Measurements from ENCODE around the gene ZSCAN29.

Gene ZSCAN29

GRCh38 chr15:43317566-43318184, 53.2 kb downstream of the ZSCAN29 start:
- no peak overlapping the region for H3K4me3 ChIP-seq (IDR thresholded peaks at IDR 0.05; ENCODE audit: insufficient read depth, low read depth, low read length)
- no peak overlapping the region for H3K27ac ChIP-seq
- H3K79me2 ChIP-seq (ENCODE audit: insufficient read depth, low read depth) = no peaks in the 10 kb centered on the region
- no peaks in the 10 kb centered on the region for H4K20me1 ChIP-seq (ENCODE audit: insufficient read depth)
- no peaks in the 10 kb centered on the region for H3K4me1 ChIP-seq (ENCODE audit: low read depth, poor library complexity, severe bottlenecking)
- H3K36me3 ChIP-seq (ENCODE audit: insufficient read depth) = no peaks in the 10 kb centered on the region
- H3K4me2 ChIP-seq = no peak overlapping the region
- no peak overlapping the region for H3K9ac ChIP-seq
- TF ChIP-seq CTCF (conservative IDR thresholded peaks at IDR 0.05; ENCODE audit: low read depth, low read length) = no peak
- H3K27me3 ChIP-seq (ENCODE audit: insufficient read depth, low read depth) = no peaks in the 10 kb centered on the region
- H2AFZ ChIP-seq (ENCODE audit: low read depth) = no peak overlapping the region

- Histone ChIP-seq H3K4me2 (no peak overlapping the region), H4K20me1 (ENCODE audit: insufficient read depth) (no peaks in the 10 kb centered on the region), H3K79me2 (ENCODE audit: insufficient read depth, low read depth) (no peaks in the 10 kb centered on the region), H3K27me3 (ENCODE audit: insufficient read depth, low read depth) (no peaks in the 10 kb centered on the region), H3K4me3 (IDR thresholded peaks at IDR 0.05; ENCODE audit: insufficient read depth, low read depth, low read length) (no peak overlapping the region), H3K9ac (no peak overlapping the region), H3K4me1 (ENCODE audit: low read depth, poor library complexity, severe bottlenecking) (no peaks in the 10 kb centered on the region), H2AFZ (ENCODE audit: low read depth) (no peak overlapping the region), H3K36me3 (ENCODE audit: insufficient read depth) (no peaks in the 10 kb centered on the region), H3K27ac (no peak overlapping the region)
- no peak for TF ChIP-seq CTCF (conservative IDR thresholded peaks at IDR 0.05; ENCODE audit: low read depth, low read length)
These were observed 53.9 kb downstream of the ZSCAN29 start for GRCh38 chr15:43316971-43317346.

- no peaks in the 10 kb centered on the region for H3K36me3 ChIP-seq (ENCODE audit: insufficient read depth)
- no peaks in the 10 kb centered on the region for H3K27me3 ChIP-seq (ENCODE audit: insufficient read depth, low read depth)
- no peak overlapping the region for H2AFZ ChIP-seq (ENCODE audit: low read depth)
- H3K4me3 ChIP-seq (IDR thresholded peaks at IDR 0.05; ENCODE audit: insufficient read depth, low read depth, low read length) = no peak overlapping the region
- H4K20me1 ChIP-seq (ENCODE audit: insufficient read depth) = no peaks in the 10 kb centered on the region
- no peaks in the 10 kb centered on the region for H3K4me1 ChIP-seq (ENCODE audit: low read depth, poor library complexity, severe bottlenecking)
- no peak overlapping the region for H3K4me2 ChIP-seq
- no peak for TF ChIP-seq CTCF (conservative IDR thresholded peaks at IDR 0.05; ENCODE audit: low read depth, low read length)
- H3K79me2 ChIP-seq (ENCODE audit: insufficient read depth, low read depth) = no peaks in the 10 kb centered on the region
- H3K27ac ChIP-seq = no peak overlapping the region
- H3K9ac ChIP-seq = no peak overlapping the region
These were observed 54.5 kb downstream of the ZSCAN29 start for GRCh38 chr15:43316016-43316970.

GRCh38 chr15:43314171-43314570, 56.7 kb downstream of the ZSCAN29 start:
- H4K20me1 ChIP-seq (ENCODE audit: insufficient read depth) = no peaks in the 10 kb centered on the region
- H3K4me2 ChIP-seq = no peak overlapping the region
- no peak overlapping the region for H3K4me3 ChIP-seq (IDR thresholded peaks at IDR 0.05; ENCODE audit: insufficient read depth, low read depth, low read length)
- H3K4me1 ChIP-seq (ENCODE audit: low read depth, poor library complexity, severe bottlenecking) = no peaks in the 10 kb centered on the region
- H2AFZ ChIP-seq (ENCODE audit: low read depth) = no peak overlapping the region
- no peaks in the 10 kb centered on the region for H3K79me2 ChIP-seq (ENCODE audit: insufficient read depth, low read depth)
- no peaks in the 10 kb centered on the region for H3K36me3 ChIP-seq (ENCODE audit: insufficient read depth)
- no peaks in the 10 kb centered on the region for H3K27me3 ChIP-seq (ENCODE audit: insufficient read depth, low read depth)
- no peak overlapping the region for H3K9ac ChIP-seq
- no peak for TF ChIP-seq CTCF (conservative IDR thresholded peaks at IDR 0.05; ENCODE audit: low read depth, low read length)
- no peak overlapping the region for H3K27ac ChIP-seq

All from KMS-11 (cell line).